ENCODE data around the gene SOD1.
A peak's percentile ranks its signal among the peaks of the same experiment; 100 is the strongest.

Gene SOD1

DNA sequence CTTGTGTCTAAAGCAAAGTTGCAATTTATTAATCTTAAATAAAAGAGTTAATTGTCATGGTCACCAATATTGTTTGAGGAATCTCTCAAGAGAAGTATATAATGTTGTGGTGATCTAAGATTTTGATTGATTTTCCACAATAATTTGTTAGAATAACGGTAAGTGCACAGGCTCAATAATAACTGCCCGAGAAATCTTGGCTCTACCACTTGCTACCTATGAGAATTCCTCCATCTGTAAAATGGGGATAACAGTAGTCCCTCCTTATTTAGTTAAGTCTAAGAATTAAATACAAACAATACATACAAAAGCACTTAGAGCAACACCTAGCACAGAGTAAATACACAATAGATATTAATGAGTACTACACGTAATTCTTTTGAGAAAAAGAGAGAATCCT lies 53.6 kb downstream of the SOD1 start:
- no peak for FAIRE-seq

DNA sequence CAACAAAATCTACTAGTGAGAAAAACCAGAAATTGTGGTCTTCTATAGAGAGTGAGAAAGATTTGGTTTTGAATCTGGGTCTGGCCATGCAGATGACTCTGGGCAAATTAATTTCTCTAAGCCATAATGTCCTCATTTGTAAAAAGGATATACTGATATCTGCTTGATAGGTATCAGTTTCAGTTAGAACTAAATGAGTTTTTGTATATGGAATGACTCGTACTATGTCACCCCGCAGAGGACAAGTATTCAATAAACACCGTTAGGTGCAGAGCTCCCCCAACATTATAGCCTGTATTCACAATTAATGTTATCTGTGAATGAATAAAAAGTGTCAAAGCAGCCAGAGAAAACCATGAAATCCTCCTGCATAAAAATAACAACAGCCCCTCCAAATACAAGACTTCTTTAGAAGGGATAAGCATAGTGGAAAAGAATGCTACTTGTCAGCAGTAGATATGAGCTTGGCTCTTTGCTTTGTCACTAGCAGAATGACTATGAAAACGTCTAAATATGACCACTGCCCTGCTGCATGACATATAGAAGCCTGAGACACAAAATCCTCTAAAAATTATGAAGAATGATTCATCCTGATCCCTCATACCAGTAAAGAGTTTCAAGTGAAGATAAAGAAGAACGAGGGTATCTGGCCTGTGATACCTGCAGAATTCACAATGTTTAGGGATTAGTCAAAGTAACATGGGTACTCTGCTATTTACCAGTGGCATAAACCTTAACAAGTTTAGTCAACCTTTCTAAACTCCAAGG lies 54.7 kb downstream of the SOD1 start:
- FAIRE-seq = peak; percentile 75
- TF ChIP-seq, protein P1, sequence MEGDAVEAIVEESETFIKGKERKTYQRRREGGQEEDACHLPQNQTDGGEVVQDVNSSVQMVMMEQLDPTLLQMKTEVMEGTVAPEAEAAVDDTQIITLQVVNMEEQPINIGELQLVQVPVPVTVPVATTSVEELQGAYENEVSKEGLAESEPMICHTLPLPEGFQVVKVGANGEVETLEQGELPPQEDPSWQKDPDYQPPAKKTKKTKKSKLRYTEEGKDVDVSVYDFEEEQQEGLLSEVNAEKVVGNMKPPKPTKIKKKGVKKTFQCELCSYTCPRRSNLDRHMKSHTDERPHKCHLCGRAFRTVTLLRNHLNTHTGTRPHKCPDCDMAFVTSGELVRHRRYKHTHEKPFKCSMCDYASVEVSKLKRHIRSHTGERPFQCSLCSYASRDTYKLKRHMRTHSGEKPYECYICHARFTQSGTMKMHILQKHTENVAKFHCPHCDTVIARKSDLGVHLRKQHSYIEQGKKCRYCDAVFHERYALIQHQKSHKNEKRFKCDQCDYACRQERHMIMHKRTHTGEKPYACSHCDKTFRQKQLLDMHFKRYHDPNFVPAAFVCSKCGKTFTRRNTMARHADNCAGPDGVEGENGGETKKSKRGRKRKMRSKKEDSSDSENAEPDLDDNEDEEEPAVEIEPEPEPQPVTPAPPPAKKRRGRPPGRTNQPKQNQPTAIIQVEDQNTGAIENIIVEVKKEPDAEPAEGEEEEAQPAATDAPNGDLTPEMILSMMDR (IDR thresholded peaks at IDR 0.05; ENCODE audit: insufficient read depth, missing control alignments) = no peak

More for the DNA sequence above, 53.6 kb downstream of the SOD1 start:
- DNase-seq (ENCODE audit: insufficient read length, low spot score) = no peak
- TF ChIP-seq, protein P1 (IDR thresholded peaks at IDR 0.05; ENCODE audit: insufficient read depth, missing control alignments) = no peak

DNA sequence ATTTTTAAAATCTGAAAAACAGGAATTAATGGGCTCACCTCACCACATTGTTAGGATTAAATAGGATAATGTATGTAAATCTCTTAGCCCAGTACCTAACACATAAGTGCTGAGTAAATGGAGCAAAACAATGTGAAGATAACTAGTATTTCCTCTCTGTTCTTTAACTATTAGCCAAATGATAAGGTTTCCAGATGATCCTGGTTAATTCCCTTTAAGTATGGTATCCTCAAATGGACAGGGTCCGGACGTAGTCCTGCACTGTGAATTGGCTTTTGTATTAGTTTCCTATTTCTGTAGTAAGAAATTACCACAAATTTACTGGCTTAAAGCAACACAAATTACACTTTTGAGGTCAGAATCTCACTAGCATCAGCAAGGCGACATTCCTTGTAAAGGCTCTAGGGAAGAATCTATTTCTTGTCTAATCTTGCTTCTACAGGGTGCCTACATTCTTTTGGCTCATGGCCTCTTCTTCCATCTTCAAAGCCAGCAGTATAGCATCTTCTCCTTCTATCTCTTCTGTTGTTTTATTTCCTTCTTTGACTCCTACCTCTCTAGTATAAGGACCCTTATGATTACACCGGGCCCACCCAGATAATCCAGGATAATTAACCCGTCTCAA lies 55.4 kb downstream of the SOD1 start:
- FAIRE-seq (no peak), DNase-seq (ENCODE audit: insufficient read length, low spot score) (no peak)
- TF ChIP-seq, protein P1 (IDR thresholded peaks at IDR 0.05; ENCODE audit: insufficient read depth, missing control alignments) = no peak

More for the DNA sequence above, 54.7 kb downstream of the SOD1 start:
- DNase-seq (ENCODE audit: insufficient read length, low spot score) = no peak

DNA sequence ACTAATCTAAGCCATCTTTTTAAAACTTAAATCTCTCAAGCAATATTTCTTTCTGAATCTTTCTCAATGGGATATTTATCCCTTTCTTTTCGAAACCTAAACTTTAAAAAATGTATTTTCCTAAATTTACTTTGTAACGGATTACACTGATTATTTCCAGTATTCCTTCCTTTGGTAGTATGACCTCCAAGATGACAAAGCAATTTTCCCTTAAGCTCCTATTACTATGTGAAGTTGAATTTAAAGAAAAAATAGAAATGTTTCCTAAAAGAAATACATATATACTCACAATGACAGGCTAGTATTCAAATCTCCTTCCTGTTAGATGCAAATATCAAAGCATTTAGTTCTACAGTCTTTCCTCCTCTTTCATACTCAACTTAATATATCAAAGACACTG lies 56.6 kb downstream of the SOD1 start:
- no peak for FAIRE-seq
- TF ChIP-seq, protein P1 (IDR thresholded peaks at IDR 0.05; ENCODE audit: insufficient read depth, missing control alignments) = no peak
- no peak for DNase-seq (ENCODE audit: insufficient read length, low spot score)

Data from D721Med (cell line).